Large intestine (tissue), 3 donors: ENCODE data around the gene MAML3. TPM values are rescaled to one million over a fixed set of nuclear protein-coding genes. Genes with fewer than 3 reads are reported as not detected.

Experiments
- DNase-seq, 2 donors: peaks; one replicate each; pipeline versions ENCODE4 v3.0.0 to v3.0.0-alpha.2; 2013
- H3K27ac ChIP-seq: one replicate; pipeline ENCODE4 v1.5.1; 2013; ENCODE audit warnings: low read length
- H3K27me3 ChIP-seq: 2 replicates; pipeline ENCODE4 v1.6.1; 2013; ENCODE audit warnings: low read length; ENCODE audit not compliant: control insufficient read depth, insufficient read depth
- H3K36me3 ChIP-seq: 2 replicates; pipeline ENCODE4 v1.6.1; 2013; ENCODE audit warnings: low read length; ENCODE audit not compliant: control insufficient read depth, insufficient read depth
- H3K4me1 ChIP-seq: one replicate; pipeline ENCODE4 v1.6.1; 2013; ENCODE audit warnings: low read length; ENCODE audit not compliant: control insufficient read depth, insufficient read depth
- H3K4me3 ChIP-seq: one replicate; pipeline ENCODE4 v1.5.1; 2013; ENCODE audit warnings: low read length
- H3K9me3 ChIP-seq: one replicate; pipeline ENCODE4 v1.6.1; 2013; ENCODE audit warnings: mild to moderate bottlenecking, low read depth, low read length, moderate library complexity; ENCODE audit not compliant: control insufficient read depth
- WGBS: methylation state at CpG from one replicate; pipeline ENCODE4 v1.1.5; 2013; ENCODE audit warnings: low lambda C conversion rate; ENCODE audit not compliant: insufficient coverage; 5-methylcytosine and 5-hydroxymethylcytosine counted together
- polyA plus RNA-seq: library from polyadenylated mRNA; unstranded; fragments of 120-200 nt; gene quantifications from one replicate; pipeline ENCODE4 v1.2.1, GENCODE V29; 2013

Gene MAML3
- polyA plus RNA-seq, 1 donor, result 10.6 TPM

- Histone ChIP-seq H3K27ac (peak overlapping the region; percentile 45), H3K4me3 (no peak overlapping the region), H3K36me3 (no peaks in the 10 kb centered on the region), H3K27me3 (no peaks in the 10 kb centered on the region), H3K9me3 (no peaks in the 10 kb centered on the region), H3K4me1 (peaks cover 14% of the 10 kb centered on the region)
- DNase-seq, result no peak
- WGBS, result no CpG with 5 or more reads among the region's 7 CpGs
Measured at GRCh38 chr4:139918591-139918990, 235.4 kb downstream of the MAML3 start.

GRCh38 chr4:139917896-139918295 is 236.1 kb downstream of the MAML3 start:
- DNase-seq, result no peak
- 97% methylated on average over 4 of the region's 6 CpGs for WGBS
- Histone ChIP-seq H3K4me3 (no peak overlapping the region), H3K27ac (peak overlapping the region; percentile 45), H3K36me3 (no peaks in the 10 kb centered on the region), H3K4me1 (peaks cover 14% of the 10 kb centered on the region), H3K9me3 (no peaks in the 10 kb centered on the region), H3K27me3 (no peaks in the 10 kb centered on the region)

- H3K36me3 ChIP-seq, result no peaks in the 10 kb centered on the region
- H3K4me1 ChIP-seq, result peaks cover 14% of the 10 kb centered on the region
- H3K9me3 ChIP-seq, result no peaks in the 10 kb centered on the region
- no peak overlapping the region for H3K27ac ChIP-seq
- no peak for DNase-seq
- H3K4me3 ChIP-seq, result no peak overlapping the region
- WGBS, result 80% methylated on average over 1 of the region's 1 CpG
- H3K27me3 ChIP-seq, result no peaks in the 10 kb centered on the region
Measured at GRCh38 chr4:139916041-139916440, 237.9 kb downstream of the MAML3 start.

GRCh38 chr4:139915037-139915436 is 238.9 kb downstream of the MAML3 start:
- Histone ChIP-seq H3K4me1 (peaks cover 4% of the 10 kb centered on the region), H3K27ac (no peak overlapping the region)

GRCh38 chr4:139913995-139914598 is 239.9 kb downstream of the MAML3 start:
- Histone ChIP-seq H3K27ac (peak overlapping the region; percentile 28), H3K36me3 (no peaks in the 10 kb centered on the region), H3K4me1 (peaks cover 3% of the 10 kb centered on the region), H3K9me3 (no peaks in the 10 kb centered on the region), H3K27me3 (no peaks in the 10 kb centered on the region), H3K4me3 (no peak overlapping the region)
- WGBS, result 45% methylated on average over 2 of the region's 5 CpGs
- DNase-seq, result no peak

More at GRCh38 chr4:139915037-139915436, 238.9 kb downstream of the MAML3 start:
- WGBS, result 100% methylated on average over 1 of the region's 2 CpGs
- H3K9me3 ChIP-seq, result no peaks in the 10 kb centered on the region
- H3K36me3 ChIP-seq, result no peaks in the 10 kb centered on the region
- no peak for DNase-seq
- H3K27me3 ChIP-seq, result no peaks in the 10 kb centered on the region
- no peak overlapping the region for H3K4me3 ChIP-seq

- no CpG with 5 or more reads among the region's 8 CpGs for WGBS
- Histone ChIP-seq H3K27ac (peak overlapping the region; percentile 37), H3K4me3 (no peak overlapping the region), H3K9me3 (no peaks in the 10 kb centered on the region), H3K36me3 (no peaks in the 10 kb centered on the region), H3K27me3 (no peaks in the 10 kb centered on the region), H3K4me1 (peaks cover 3% of the 10 kb centered on the region)
- DNase-seq, result no peak
Measured at GRCh38 chr4:139913398-139913990, 240.5 kb downstream of the MAML3 start.

GRCh38 chr4:139912445-139912844 is 241.5 kb downstream of the MAML3 start:
- Histone ChIP-seq H3K36me3 (no peaks in the 10 kb centered on the region), H3K4me3 (no peak overlapping the region), H3K9me3 (no peaks in the 10 kb centered on the region), H3K4me1 (peaks cover 3% of the 10 kb centered on the region), H3K27ac (no peak overlapping the region), H3K27me3 (no peaks in the 10 kb centered on the region)
- no peak for DNase-seq
- no CpG with 5 or more reads among the region's 8 CpGs for WGBS

GRCh38 chr4:139910106-139910505 is 243.9 kb downstream of the MAML3 start:
- H3K4me3 ChIP-seq, result no peak overlapping the region
- no peaks in the 10 kb centered on the region for H3K27me3 ChIP-seq
- no peak overlapping the region for H3K27ac ChIP-seq
- no peaks in the 10 kb centered on the region for H3K36me3 ChIP-seq
- H3K9me3 ChIP-seq, result no peaks in the 10 kb centered on the region
- H3K4me1 ChIP-seq, result peaks cover 3% of the 10 kb centered on the region
- DNase-seq, result no peak
- WGBS, result 100% methylated on average over 1 of the region's 3 CpGs

GRCh38 chr4:139908636-139909437 is 245.1 kb downstream of the MAML3 start:
- H3K27ac ChIP-seq, result no peak overlapping the region
- H3K27me3 ChIP-seq, result no peaks in the 10 kb centered on the region
- no peaks in the 10 kb centered on the region for H3K36me3 ChIP-seq
- H3K4me3 ChIP-seq, result no peak overlapping the region
- DNase-seq, result no peak
- 95% methylated on average over 4 of the region's 9 CpGs for WGBS
- no peaks in the 10 kb centered on the region for H3K9me3 ChIP-seq
- H3K4me1 ChIP-seq, result no peaks in the 10 kb centered on the region

GRCh38 chr4:139907001-139907809 is 246.8 kb downstream of the MAML3 start:
- no peaks in the 10 kb centered on the region for H3K4me1 ChIP-seq
- H3K4me3 ChIP-seq, result no peak overlapping the region
- H3K9me3 ChIP-seq, result no peaks in the 10 kb centered on the region
- no peaks in the 10 kb centered on the region for H3K36me3 ChIP-seq
- no peaks in the 10 kb centered on the region for H3K27me3 ChIP-seq
- H3K27ac ChIP-seq, result no peak overlapping the region
- DNase-seq, result no peak
